GM18909 (cell line): Measurements from ENCODE around the gene SKOR1.

ENCODE experiments used
- ATAC-seq: cut with Tn5 transposase; IDR thresholded peaks from one replicate; pipeline ENCODE4 v1.9.1; 2021; ENCODE audit warnings: mild to moderate bottlenecking; ENCODE audit not compliant: unreplicated experiment, poor library complexity

Gene SKOR1

GRCh38 chr15:67792250-67792942 is 32.9 kb upstream of the SKOR1 start:
- ATAC-seq = no peak

- ATAC-seq = no peak
Observed at GRCh38 chr15:67794832-67795574, 30.3 kb upstream of the SKOR1 start.

GRCh38 chr15:67796196-67797127 is 28.8 kb upstream of the SKOR1 start:
- ATAC-seq = no peak

- no peak for ATAC-seq
Observed at GRCh38 chr15:67799801-67800205, 25.5 kb upstream of the SKOR1 start.

GRCh38 chr15:67801142-67801541 is 24.2 kb upstream of the SKOR1 start:
- no peak for ATAC-seq

GRCh38 chr15:67801926-67802914 is 23.1 kb upstream of the SKOR1 start:
- no peak for ATAC-seq

GRCh38 chr15:67803299-67803698 is 22.0 kb upstream of the SKOR1 start:
- no peak for ATAC-seq

GRCh38 chr15:67803996-67804843 is 21.1 kb upstream of the SKOR1 start:
- no peak for ATAC-seq

GRCh38 chr15:67805008-67805665 is 20.2 kb upstream of the SKOR1 start:
- ATAC-seq = no peak

GRCh38 chr15:67805666-67806516 is 19.4 kb upstream of the SKOR1 start:
- ATAC-seq = no peak

- ATAC-seq = no peak
Observed at GRCh38 chr15:67806536-67806935, 18.8 kb upstream of the SKOR1 start.

- no peak for ATAC-seq
Observed at GRCh38 chr15:67807141-67807540, 18.2 kb upstream of the SKOR1 start.

- no peak for ATAC-seq
Observed at GRCh38 chr15:67807836-67808235, 17.5 kb upstream of the SKOR1 start.

GRCh38 chr15:67808821-67809220 is 16.5 kb upstream of the SKOR1 start:
- no peak for ATAC-seq

GRCh38 chr15:67809441-67809840 is 15.9 kb upstream of the SKOR1 start:
- no peak for ATAC-seq

- no peak for ATAC-seq
Observed at GRCh38 chr15:67809866-67810265, 15.4 kb upstream of the SKOR1 start.

- no peak for ATAC-seq
Observed at GRCh38 chr15:67812241-67812644, 13.1 kb upstream of the SKOR1 start.
